ENCODE results near the gene COL6A3.

GRCh38 chr2:237390235-237390634 lies 23.7 kb downstream of the COL6A3 start:
- TF ChIP-seq ZNF350 (tag by site-specific recombination; IDR thresholded peaks at IDR 0.05) = no peak
- no peak for TF ChIP-seq MEIS1 (CRISPR knock-in tag; IDR thresholded peaks at IDR 0.05; ENCODE audit: borderline replicate concordance)
- no peak for TF ChIP-seq CTCF (tag by site-specific recombination; IDR thresholded peaks at IDR 0.05)
- TF ChIP-seq ZNF645 (tag by site-specific recombination; IDR thresholded peaks at IDR 0.05) = no peak
- TF ChIP-seq ZNF404 (tag by site-specific recombination; IDR thresholded peaks at IDR 0.05) = no peak
- TF ChIP-seq BCL11A (tag by site-specific recombination; IDR thresholded peaks at IDR 0.05; ENCODE audit: low read depth) = no peak
- no peak for TF ChIP-seq ZNF146 (tag by site-specific recombination; IDR thresholded peaks at IDR 0.05)
- no peak for TF ChIP-seq ZNF416 (tag by site-specific recombination; IDR thresholded peaks at IDR 0.05)
- TF ChIP-seq ZNF585B (tag by site-specific recombination; IDR thresholded peaks at IDR 0.05) = no peak
- no peak for TF ChIP-seq IKZF3 (tag by site-specific recombination; IDR thresholded peaks at IDR 0.05)
